Osteocyte (in vitro differentiated cells): Measurements from ENCODE around the gene CANT1. TPM values are rescaled to one million over a fixed set of nuclear protein-coding genes. Genes with fewer than 3 reads are reported as not detected.
A peak's percentile ranks its signal among the peaks of the same experiment; 100 is the strongest.

Source experiments
- DNase-seq: peaks from one replicate; pipeline ENCODE4 v3.0.0; 2021; ENCODE audit warnings: mixed read lengths; ENCODE audit not compliant: unreplicated experiment; ENCODE audit errors: extremely low spot score
- H3K27ac Mint-ChIP-seq: one replicate; pipeline ENCODE4 v1.8.0; 2021; ENCODE audit warnings: mild to moderate bottlenecking, mixed read lengths; ENCODE audit not compliant: unreplicated experiment
- H3K27me3 Mint-ChIP-seq: one replicate; pipeline ENCODE4 v1.8.0; 2021; ENCODE audit warnings: mixed read lengths; ENCODE audit not compliant: unreplicated experiment
- H3K36me3 Mint-ChIP-seq: one replicate; pipeline ENCODE4 v1.8.0; 2021; ENCODE audit warnings: mixed read lengths; ENCODE audit not compliant: unreplicated experiment
- H3K4me1 Mint-ChIP-seq: one replicate; pipeline ENCODE4 v1.8.0; 2021; ENCODE audit warnings: mixed read lengths; ENCODE audit not compliant: unreplicated experiment
- H3K4me3 Mint-ChIP-seq: one replicate; pipeline ENCODE4 v1.8.0; 2021; ENCODE audit warnings: mild to moderate bottlenecking, moderate library complexity, mixed read lengths; ENCODE audit not compliant: unreplicated experiment
- H3K9me3 Mint-ChIP-seq: one replicate; pipeline ENCODE4 v1.8.0; 2021; ENCODE audit warnings: mixed read lengths; ENCODE audit not compliant: unreplicated experiment
- total RNA-seq: library from RNA; stranded (reverse); gene quantifications from 2 replicates; pipeline ENCODE4 v1.2.1, GENCODE V29; 2021
- TF ChIP-seq, protein P1 (sequence below): fragments of 200-600 bp; sonication (generic); IDR thresholded peaks from 2 replicates; pipeline ENCODE4 v1.5.0; 2021; ENCODE audit warnings: antibody characterized with exemption, mild to moderate bottlenecking, moderate library complexity

The CANT1 gene
- total RNA-seq, 1 donor from 2014 or later: 62.3 TPM

DNA sequence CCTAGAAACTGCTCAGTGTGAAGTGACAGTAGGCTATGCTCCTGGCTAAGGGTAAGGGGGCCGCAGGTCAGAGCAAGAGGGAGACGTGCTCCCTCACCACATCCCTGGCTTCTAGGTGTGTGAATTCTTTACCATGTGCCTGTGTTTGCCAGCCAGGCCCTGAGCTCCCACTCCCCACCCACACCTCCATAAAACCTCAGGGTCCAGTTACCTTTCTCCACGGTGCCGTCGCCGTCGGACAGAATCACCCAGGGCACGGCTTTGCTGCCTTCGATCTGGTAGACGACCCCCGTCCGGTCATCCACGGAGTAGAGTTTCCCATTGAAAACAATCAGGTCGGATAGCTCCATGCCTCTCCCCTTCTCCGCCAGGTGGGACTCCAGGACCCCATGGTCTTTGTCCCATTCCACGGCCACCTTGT is 12.8 kb downstream of the CANT1 start:
- H3K36me3 Mint-ChIP-seq: peaks cover 19% of the 10 kb centered on the region
- peaks cover 10% of the 10 kb centered on the region for H3K4me1 Mint-ChIP-seq
- H3K9me3 Mint-ChIP-seq: no peaks in the 10 kb centered on the region
- no peaks in the 10 kb centered on the region for H3K27me3 Mint-ChIP-seq
- TF ChIP-seq, protein P1, sequence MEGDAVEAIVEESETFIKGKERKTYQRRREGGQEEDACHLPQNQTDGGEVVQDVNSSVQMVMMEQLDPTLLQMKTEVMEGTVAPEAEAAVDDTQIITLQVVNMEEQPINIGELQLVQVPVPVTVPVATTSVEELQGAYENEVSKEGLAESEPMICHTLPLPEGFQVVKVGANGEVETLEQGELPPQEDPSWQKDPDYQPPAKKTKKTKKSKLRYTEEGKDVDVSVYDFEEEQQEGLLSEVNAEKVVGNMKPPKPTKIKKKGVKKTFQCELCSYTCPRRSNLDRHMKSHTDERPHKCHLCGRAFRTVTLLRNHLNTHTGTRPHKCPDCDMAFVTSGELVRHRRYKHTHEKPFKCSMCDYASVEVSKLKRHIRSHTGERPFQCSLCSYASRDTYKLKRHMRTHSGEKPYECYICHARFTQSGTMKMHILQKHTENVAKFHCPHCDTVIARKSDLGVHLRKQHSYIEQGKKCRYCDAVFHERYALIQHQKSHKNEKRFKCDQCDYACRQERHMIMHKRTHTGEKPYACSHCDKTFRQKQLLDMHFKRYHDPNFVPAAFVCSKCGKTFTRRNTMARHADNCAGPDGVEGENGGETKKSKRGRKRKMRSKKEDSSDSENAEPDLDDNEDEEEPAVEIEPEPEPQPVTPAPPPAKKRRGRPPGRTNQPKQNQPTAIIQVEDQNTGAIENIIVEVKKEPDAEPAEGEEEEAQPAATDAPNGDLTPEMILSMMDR: no peak
- H3K4me3 Mint-ChIP-seq: no peak overlapping the region
- DNase-seq: no peak
- H3K27ac Mint-ChIP-seq: no peak overlapping the region

DNA sequence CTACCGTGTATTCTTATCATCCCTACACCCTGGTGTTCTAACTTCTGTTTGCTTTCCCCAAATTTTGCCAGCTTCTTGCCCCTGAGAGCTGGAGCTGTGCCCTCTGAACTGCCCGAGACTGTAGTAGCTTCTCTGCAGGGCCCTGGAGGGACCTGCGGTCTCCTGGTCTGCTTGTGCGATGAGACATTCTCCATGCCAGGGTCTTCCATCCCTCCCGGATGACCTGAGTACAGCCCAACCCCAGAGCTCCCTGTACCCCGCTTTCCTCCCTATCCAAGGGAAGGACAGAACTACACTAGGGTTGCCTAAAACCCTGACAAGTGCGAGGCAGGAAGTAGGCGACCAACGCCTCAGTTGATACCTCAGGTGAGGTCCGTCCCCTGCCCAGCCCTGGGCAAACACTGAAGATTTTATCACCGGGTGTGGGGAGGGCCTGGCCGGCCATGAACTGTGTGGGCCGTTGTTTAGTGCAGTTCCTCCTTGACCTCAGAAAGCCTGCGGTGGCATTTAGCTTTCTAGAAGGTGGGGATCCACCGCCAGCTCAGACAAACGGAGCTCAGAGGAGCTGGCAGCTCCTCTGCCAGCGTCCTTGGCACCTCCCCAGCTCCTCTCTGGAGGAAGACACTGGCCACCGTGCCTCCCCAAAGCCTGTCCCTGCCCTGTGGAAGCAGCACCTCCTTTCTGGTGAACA is 13.7 kb downstream of the CANT1 start:
- H3K36me3 Mint-ChIP-seq: peaks cover 24% of the 10 kb centered on the region
- no peak overlapping the region for H3K4me3 Mint-ChIP-seq
- peaks cover 10% of the 10 kb centered on the region for H3K4me1 Mint-ChIP-seq

DNA sequence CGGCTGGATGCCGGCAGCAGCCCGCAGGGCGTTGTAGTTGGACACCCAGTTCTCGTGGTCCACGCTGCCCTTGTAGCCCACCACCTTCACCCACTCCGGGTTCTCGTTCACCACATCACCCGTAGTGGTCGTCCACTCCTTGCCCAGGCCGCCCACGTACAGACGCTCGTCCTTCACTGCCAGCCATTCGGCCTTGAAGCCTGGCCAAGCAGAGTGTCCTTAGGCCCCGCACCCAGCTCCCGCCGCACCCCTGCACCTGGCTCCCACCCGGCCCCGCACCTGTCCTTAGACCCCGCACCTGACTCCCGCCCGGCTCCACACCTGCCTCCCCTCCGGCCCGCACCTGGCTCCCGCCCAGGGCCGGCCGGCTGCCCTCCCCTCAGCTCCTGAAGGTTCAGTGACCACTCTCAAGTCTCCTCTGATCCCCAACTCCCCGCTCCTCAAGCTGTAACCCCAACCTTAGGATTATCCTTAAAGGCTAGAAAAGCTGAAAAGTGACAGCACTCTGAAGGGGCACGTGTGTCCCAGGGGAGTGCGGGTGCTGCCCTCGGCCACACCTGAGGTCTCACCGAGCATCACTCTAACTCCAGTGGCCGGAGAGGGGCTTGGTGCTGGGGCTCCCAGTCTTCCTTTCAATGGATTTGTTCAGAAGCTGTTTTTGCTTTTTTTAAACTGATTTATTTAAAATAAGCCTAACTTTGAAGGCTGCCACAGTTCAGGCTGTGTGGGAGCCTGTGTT is 14.4 kb downstream of the CANT1 start:
- TF ChIP-seq, protein P1: no peak
- no peaks in the 10 kb centered on the region for H3K9me3 Mint-ChIP-seq
- DNase-seq: no peak
- peaks cover 10% of the 10 kb centered on the region for H3K4me1 Mint-ChIP-seq
- H3K36me3 Mint-ChIP-seq: peaks cover 28% of the 10 kb centered on the region
- H3K4me3 Mint-ChIP-seq: no peak overlapping the region
- H3K27me3 Mint-ChIP-seq: no peaks in the 10 kb centered on the region
- H3K27ac Mint-ChIP-seq: no peak overlapping the region

More for the DNA sequence above, 13.7 kb downstream of the CANT1 start:
- Mint-ChIP-seq H3K27me3 (no peaks in the 10 kb centered on the region), H3K9me3 (no peaks in the 10 kb centered on the region), H3K27ac (peak overlapping the region; percentile 27)
- no peak for DNase-seq
- TF ChIP-seq, protein P1: no peak

DNA sequence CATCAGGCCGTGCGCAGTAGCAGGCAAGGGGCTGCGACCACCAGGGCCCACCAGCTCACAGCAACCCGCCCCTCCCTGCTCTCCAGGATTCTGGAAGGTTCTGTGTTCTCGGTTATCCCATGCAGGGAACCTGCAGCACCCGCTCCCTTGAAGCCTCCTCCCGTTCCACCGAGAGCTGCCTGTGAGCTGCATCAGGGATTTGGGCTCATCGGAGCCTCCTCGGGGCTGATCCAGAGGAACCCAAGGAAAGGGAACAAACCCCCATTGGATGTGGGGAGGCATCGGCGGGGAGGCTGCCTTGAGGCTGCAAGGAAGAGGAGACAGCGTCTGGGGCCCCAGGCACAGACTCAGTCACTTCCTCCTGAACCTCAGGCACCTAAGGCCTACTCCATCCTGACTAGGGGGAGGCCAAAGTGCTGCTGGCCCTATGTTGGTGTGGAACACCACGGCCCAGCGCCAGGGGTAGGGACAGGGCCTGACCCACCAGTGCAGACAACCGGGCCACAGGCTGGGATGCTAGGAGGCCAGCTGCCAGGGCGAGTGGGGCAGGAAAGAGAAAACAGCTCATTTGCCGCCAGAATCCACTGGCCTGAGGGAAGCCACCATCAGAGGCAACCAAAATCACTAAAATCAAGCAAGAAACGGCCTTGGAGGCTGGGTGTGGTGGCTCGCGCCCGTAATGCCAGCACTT is 15.4 kb downstream of the CANT1 start:
- TF ChIP-seq, protein P1: no peak
- no peak overlapping the region for H3K4me3 Mint-ChIP-seq
- H3K36me3 Mint-ChIP-seq: peaks cover 25% of the 10 kb centered on the region
- H3K9me3 Mint-ChIP-seq: no peaks in the 10 kb centered on the region
- no peak for DNase-seq
- no peak overlapping the region for H3K27ac Mint-ChIP-seq
- no peaks in the 10 kb centered on the region for H3K27me3 Mint-ChIP-seq
- H3K4me1 Mint-ChIP-seq: peaks cover 10% of the 10 kb centered on the region
